HEK293T (cell line): ENCODE measurements around the gene ARHGAP28.

Source experiments
- CTCF ChIA-PET: fragments of 350-600 bp; formaldehyde crosslinking; extraction: SDS; loops from one replicate; lab custom pipeline; 2021; ENCODE audit warnings: antibody characterized with exemption, inconsistent platforms; lab: Yijun Ruan, JAX
- POLR2A ChIA-PET: fragments of 350-600 bp; formaldehyde crosslinking; extraction: SDS; loops from one replicate; lab custom pipeline; 2020; ENCODE audit warnings: antibody characterized with exemption, inconsistent platforms; lab: Yijun Ruan, JAX
- DNase-seq: peaks from one replicate; pipeline ENCODE4 v3.0.0; 2012; ENCODE audit warnings: mixed read lengths; ENCODE audit errors: extremely low spot score
- ARNT ChIP-seq: fragments of 450-650 bp; IDR thresholded peaks from 2 replicates; pipeline ENCODE4 v1.6.1; 2017; ENCODE audit warnings: mild to moderate bottlenecking
- BHLHE40 ChIP-seq: fragments of 450-650 bp; IDR thresholded peaks from 2 replicates; pipeline ENCODE4 v1.6.1; 2016; ENCODE audit warnings: mild to moderate bottlenecking, moderate library complexity, borderline replicate concordance
- CTBP1 ChIP-seq: fragments of 450-650 bp; IDR thresholded peaks from 2 replicates; pipeline ENCODE4 v1.6.1; 2016; ENCODE audit warnings: borderline replicate concordance
- ELF4 ChIP-seq: fragments of 450-650 bp; IDR thresholded peaks from 2 replicates; pipeline ENCODE4 v1.6.1; 2017; ENCODE audit warnings: antibody characterized with exemption
- FOXA1 ChIP-seq: fragments of 450-650 bp; IDR thresholded peaks from 2 replicates; pipeline ENCODE4 v1.6.1; 2016; ENCODE audit warnings: mild to moderate bottlenecking
- FOXK2 ChIP-seq: fragments of 450-650 bp; IDR thresholded peaks from 2 replicates; pipeline ENCODE4 v1.6.1; 2016; ENCODE audit warnings: mild to moderate bottlenecking
- FOXM1 ChIP-seq: fragments of 450-650 bp; IDR thresholded peaks from 2 replicates; pipeline ENCODE4 v1.6.1; 2017; ENCODE audit warnings: mild to moderate bottlenecking, borderline replicate concordance
- HDGF ChIP-seq: fragments of 450-650 bp; IDR thresholded peaks from 2 replicates; pipeline ENCODE4 v1.6.1; 2017; ENCODE audit warnings: antibody characterized with exemption, borderline replicate concordance
- L3MBTL2 ChIP-seq: fragments of 450-650 bp; conservative IDR thresholded peaks from 2 replicates; pipeline ENCODE4 v1.6.1; 2016; ENCODE audit warnings: mild to moderate bottlenecking
- LEF1 ChIP-seq: fragments of 450-650 bp; IDR thresholded peaks from 2 replicates; pipeline ENCODE4 v1.6.1; 2017; ENCODE audit warnings: mild to moderate bottlenecking, borderline replicate concordance
- NFRKB ChIP-seq: fragments of 450-650 bp; IDR thresholded peaks from 2 replicates; pipeline ENCODE4 v1.6.1; 2016; ENCODE audit warnings: mild to moderate bottlenecking, moderate library complexity
- SP1 ChIP-seq: fragments of 450-650 bp; IDR thresholded peaks from 2 replicates; pipeline ENCODE4 v1.6.1; 2017
- SUZ12 ChIP-seq: fragments of 450-650 bp; IDR thresholded peaks from 2 replicates; pipeline ENCODE4 v1.6.1; 2016; ENCODE audit warnings: mild to moderate bottlenecking
- TARDBP ChIP-seq: fragments of 450-650 bp; IDR thresholded peaks from 2 replicates; pipeline ENCODE4 v1.6.1; 2016
- ZNF384 ChIP-seq: fragments of 450-650 bp; IDR thresholded peaks from 2 replicates; pipeline ENCODE4 v1.6.1; 2016
- TF ChIP-seq, protein P1 (sequence below): fragments of 450-650 bp; IDR thresholded peaks from 2 replicates; pipeline ENCODE4 v1.6.1; 2016

ARHGAP28 gene

DNA sequence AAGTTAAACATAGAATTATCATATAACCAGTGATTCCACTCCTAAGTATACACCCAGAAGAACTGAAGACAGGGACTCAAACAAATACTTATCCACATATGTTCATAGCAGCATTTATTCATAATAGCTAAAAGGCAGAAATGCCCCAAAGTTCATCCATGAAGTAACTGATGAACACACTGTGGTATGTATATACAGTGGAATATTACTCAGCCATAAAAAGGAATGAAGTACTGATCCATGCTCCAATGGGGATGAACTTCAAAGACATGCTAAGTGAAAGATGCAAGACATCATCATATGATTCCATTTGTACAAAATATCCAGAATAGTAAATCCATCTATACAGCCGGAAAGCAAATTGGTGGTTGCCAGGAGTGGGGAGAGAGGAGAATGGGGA lies 230.6 kb downstream of the ARHGAP28 start:
- DNase-seq, result no peak
- POLR2A ChIA-PET, result no interaction called here
- CTCF ChIA-PET, result no interaction called here
- TF ChIP-seq ZNF384, result no peak
- no peak for TF ChIP-seq FOXA1
- no peak for TF ChIP-seq ELF4
- no peak for TF ChIP-seq BHLHE40
- no peak for TF ChIP-seq CTBP1
- TF ChIP-seq LEF1, result no peak
- TF ChIP-seq HDGF, result no peak
- no peak for TF ChIP-seq SUZ12
- TF ChIP-seq, protein P1, sequence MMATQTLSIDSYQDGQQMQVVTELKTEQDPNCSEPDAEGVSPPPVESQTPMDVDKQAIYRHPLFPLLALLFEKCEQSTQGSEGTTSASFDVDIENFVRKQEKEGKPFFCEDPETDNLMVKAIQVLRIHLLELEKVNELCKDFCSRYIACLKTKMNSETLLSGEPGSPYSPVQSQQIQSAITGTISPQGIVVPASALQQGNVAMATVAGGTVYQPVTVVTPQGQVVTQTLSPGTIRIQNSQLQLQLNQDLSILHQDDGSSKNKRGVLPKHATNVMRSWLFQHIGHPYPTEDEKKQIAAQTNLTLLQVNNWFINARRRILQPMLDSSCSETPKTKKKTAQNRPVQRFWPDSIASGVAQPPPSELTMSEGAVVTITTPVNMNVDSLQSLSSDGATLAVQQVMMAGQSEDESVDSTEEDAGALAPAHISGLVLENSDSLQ, result no peak
- no peak for TF ChIP-seq FOXM1
- no peak for TF ChIP-seq L3MBTL2

DNA sequence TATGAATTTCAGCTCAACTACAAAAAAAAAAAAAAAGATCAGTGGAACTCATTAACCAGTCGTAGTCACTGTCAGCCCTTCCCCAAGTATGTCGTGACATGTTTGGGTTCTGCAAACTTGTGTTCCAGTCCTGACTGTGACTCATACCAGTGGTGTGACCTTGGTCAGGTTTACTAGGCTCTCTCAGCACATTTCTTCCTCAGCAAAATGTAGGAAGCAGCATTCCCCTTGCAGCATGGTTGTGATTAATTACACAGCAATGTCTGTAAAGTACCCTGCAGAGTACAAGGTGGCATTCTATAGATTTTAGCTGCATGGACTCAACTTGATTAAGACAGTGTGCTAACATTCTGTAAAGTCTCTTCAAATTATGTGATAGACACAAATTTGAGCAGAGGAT lies 231.1 kb downstream of the ARHGAP28 start:
- CTCF ChIA-PET, result no interaction called here

DNA sequence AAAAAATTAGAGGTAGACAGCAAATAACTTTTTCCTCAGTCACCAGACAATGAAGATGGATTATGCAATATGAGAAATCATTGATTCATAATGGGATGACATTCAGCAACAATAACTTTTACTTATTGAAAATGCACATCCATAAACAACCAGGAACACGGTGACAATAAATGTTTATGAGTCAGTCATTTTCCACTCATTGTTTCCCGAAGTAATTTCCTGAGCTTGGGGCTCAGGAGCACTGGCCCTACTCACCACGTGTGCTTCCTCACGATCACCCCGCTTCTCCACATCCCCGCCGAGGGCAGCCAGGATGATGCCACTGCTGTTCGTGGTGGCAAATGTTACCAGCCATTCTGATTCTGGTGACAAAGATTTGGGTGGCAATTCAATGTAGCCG lies 231.8 kb downstream of the ARHGAP28 start:
- ChIA-PET POLR2A (no interaction called here), CTCF (no interaction called here)

More for the DNA sequence above, 231.1 kb downstream of the ARHGAP28 start:
- TF ChIP-seq SP1 (no peak), HDGF (no peak), ELF4 (no peak), SUZ12 (no peak), FOXA1 (no peak), FOXM1 (no peak), CTBP1 (no peak), NFRKB (no peak), BHLHE40 (no peak), L3MBTL2 (no peak), TARDBP (no peak), ARNT (no peak), FOXK2 (no peak), ZNF384 (no peak), LEF1 (no peak)
- TF ChIP-seq, protein P1, result no peak
- DNase-seq, result no peak
- POLR2A ChIA-PET, result no interaction called here

GRCh38 chr18:6962571-6963451 lies 233.3 kb downstream of the ARHGAP28 start:
- CTCF ChIA-PET, result interaction anchor here (0.7 kb wide), 1 partner anchor 43 kb away, joined by 3 read pairs; no protein-coding TSS in a partner anchor
- no peak for DNase-seq
- no peak for TF ChIP-seq BHLHE40
- no peak for TF ChIP-seq FOXA1
- TF ChIP-seq SP1, result no peak
- TF ChIP-seq TARDBP, result no peak
- TF ChIP-seq L3MBTL2, result no peak
- no peak for TF ChIP-seq FOXK2
- no peak for TF ChIP-seq ZNF384
- TF ChIP-seq, protein P1, result no peak
- no peak for TF ChIP-seq CTBP1

More for the DNA sequence above, 231.8 kb downstream of the ARHGAP28 start:
- TF ChIP-seq LEF1 (no peak), CTBP1 (no peak), FOXA1 (no peak), TARDBP (no peak), ARNT (no peak), BHLHE40 (no peak), HDGF (no peak), ZNF384 (no peak), SP1 (no peak)
- DNase-seq, result no peak

DNA sequence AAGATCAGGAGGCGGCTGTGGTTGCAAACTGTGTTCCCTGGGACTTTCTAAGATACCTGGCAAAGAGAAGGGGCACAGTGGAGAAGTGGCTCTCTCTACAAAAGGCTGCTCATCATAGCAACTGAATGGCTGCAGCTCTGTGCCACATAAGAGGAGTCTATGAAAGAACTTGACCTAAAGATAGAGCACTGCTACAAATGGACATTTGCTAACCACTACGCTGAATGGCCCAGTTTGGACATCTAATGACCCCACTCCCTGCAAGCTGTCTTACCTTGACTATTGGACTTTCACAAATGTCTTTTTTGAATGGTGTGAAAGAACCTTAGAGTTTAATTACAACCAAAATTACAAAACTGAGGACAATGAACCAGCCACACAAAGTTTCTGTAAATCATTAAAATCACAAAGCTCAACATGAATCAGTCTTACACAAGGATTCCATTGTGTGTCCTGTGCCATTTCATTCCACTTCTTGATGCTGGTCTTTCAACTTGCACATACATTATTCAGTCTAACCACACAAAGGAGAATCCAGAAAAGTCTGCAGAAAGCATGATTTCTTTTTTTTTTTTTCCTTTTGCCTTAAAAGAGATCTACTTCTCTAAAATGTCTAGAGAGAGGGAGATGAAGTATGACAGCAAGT lies 234.1 kb downstream of the ARHGAP28 start:
- ChIA-PET POLR2A (no interaction called here), CTCF (interaction anchor here (0.7 kb wide), 1 partner anchor 43 kb away, joined by 3 read pairs; no protein-coding TSS in a partner anchor)
- no peak for TF ChIP-seq HDGF
- no peak for TF ChIP-seq FOXK2
- TF ChIP-seq SP1, result no peak
- no peak for TF ChIP-seq ARNT
- no peak for TF ChIP-seq LEF1
- TF ChIP-seq FOXA1, result no peak
- TF ChIP-seq BHLHE40, result no peak
- no peak for TF ChIP-seq CTBP1
- no peak for TF ChIP-seq L3MBTL2
- no peak for TF ChIP-seq TARDBP
- TF ChIP-seq SUZ12, result no peak
- no peak for TF ChIP-seq FOXM1
- TF ChIP-seq ELF4, result no peak
- no peak for TF ChIP-seq NFRKB
- TF ChIP-seq, protein P1, result no peak
- TF ChIP-seq ZNF384, result no peak
- DNase-seq, result no peak

More at GRCh38 chr18:6962571-6963451, 233.3 kb downstream of the ARHGAP28 start:
- POLR2A ChIA-PET, result no interaction called here
